Stomach (tissue), 4 donors: ENCODE data around the gene ZNFX1.

Source experiments
- POLR2A ChIP-seq, 4 donors: fragments of 450-650 bp; IDR thresholded peaks; one replicate each; pipeline ENCODE4 v1.6.1; 2016; ENCODE audit warnings: antibody characterized with exemption in 4 of 4, control low read depth in 2 of 4, mild to moderate bottlenecking in 1 of 4, moderate library complexity in 1 of 4
- POLR2AphosphoS5 ChIP-seq, 3 donors: sonication (generic); formaldehyde crosslinking; IDR thresholded peaks; one replicate each; pipeline ENCODE4 v1.6.1; 2016; ENCODE audit warnings: antibody characterized with exemption in 3 of 3
- TF ChIP-seq, protein P1 (sequence below), 7 experiments: fragments of 450-650 bp in 4 of 7; fragments of 200-600 bp in 3 of 7; sonication (generic) in 3 of 7; IDR thresholded peaks; one replicate each; pipeline ENCODE4 v1.5.1; 2016 to 2019; ENCODE audit warnings: antibody characterized with exemption in 7 of 7, control low read depth in 2 of 7, mild to moderate bottlenecking in 1 of 7

DNA sequence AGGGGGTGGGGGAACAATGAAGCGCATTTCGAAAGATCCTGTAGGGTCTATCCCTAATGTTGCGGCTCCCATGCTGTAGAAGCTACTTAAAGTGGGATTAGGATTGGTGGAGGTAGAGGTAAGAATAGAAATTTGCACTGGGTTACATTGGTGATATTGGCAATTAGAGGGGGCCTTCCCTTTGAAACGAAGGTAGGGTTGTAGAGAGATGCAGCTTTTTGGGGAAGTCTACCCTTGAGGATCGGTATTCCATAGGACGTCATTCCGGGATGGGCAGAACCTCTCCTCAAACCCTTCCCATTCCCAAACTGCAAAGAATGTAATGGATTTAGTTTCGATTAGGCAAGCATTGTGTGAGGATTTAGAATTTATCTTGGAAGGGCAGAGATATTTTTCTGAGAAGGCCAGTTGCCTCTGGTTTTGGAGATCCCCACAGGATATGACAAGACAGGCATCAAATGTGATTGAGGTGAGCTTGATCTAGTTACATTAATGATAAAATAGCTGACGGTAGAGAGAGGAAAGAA, 5.4 kb upstream of the ZNFX1 start:
- TF ChIP-seq POLR2AphosphoS5 (IDR thresholded peaks at IDR 0.05) = no peak
- TF ChIP-seq, protein P1, sequence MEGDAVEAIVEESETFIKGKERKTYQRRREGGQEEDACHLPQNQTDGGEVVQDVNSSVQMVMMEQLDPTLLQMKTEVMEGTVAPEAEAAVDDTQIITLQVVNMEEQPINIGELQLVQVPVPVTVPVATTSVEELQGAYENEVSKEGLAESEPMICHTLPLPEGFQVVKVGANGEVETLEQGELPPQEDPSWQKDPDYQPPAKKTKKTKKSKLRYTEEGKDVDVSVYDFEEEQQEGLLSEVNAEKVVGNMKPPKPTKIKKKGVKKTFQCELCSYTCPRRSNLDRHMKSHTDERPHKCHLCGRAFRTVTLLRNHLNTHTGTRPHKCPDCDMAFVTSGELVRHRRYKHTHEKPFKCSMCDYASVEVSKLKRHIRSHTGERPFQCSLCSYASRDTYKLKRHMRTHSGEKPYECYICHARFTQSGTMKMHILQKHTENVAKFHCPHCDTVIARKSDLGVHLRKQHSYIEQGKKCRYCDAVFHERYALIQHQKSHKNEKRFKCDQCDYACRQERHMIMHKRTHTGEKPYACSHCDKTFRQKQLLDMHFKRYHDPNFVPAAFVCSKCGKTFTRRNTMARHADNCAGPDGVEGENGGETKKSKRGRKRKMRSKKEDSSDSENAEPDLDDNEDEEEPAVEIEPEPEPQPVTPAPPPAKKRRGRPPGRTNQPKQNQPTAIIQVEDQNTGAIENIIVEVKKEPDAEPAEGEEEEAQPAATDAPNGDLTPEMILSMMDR (IDR thresholded peaks at IDR 0.05) = no peak
- TF ChIP-seq POLR2A (IDR thresholded peaks at IDR 0.05) = no peak
